HG03064 (cell line): Measurements from ENCODE around the gene FBXO9.

ENCODE experiments used
- ATAC-seq: cut with Tn5 transposase; IDR thresholded peaks from one replicate; pipeline ENCODE4 v1.9.1; 2021; ENCODE audit warnings: low read depth; ENCODE audit not compliant: unreplicated experiment

Gene FBXO9

GRCh38 chr6:53065266-53066076, at the start of gene FBXO9:
Gene FBXO9, plus strand, starts transcription at chr6:53065404. Its CDS starts 386 bp downstream, at chr6:53065790.
- peak; percentile 49 for ATAC-seq

GRCh38 chr6:53015486-53015885, 49.7 kb upstream of the FBXO9 start:
- no peak for ATAC-seq

GRCh38 chr6:53018446-53018845, 46.8 kb upstream of the FBXO9 start:
- no peak for ATAC-seq

GRCh38 chr6:53020005-53020744, 45.0 kb upstream of the FBXO9 start:
- no peak for ATAC-seq

GRCh38 chr6:53023323-53023722, 41.9 kb upstream of the FBXO9 start:
- ATAC-seq = no peak

GRCh38 chr6:53026526-53026925, 38.7 kb upstream of the FBXO9 start:
- no peak for ATAC-seq

- no peak for ATAC-seq
These were observed 38.0 kb upstream of the FBXO9 start for GRCh38 chr6:53027131-53027718.

- ATAC-seq = no peak
These were observed 36.7 kb upstream of the FBXO9 start for GRCh38 chr6:53028467-53028866.

GRCh38 chr6:53029257-53029656, 35.9 kb upstream of the FBXO9 start:
- ATAC-seq = no peak

- no peak for ATAC-seq
These were observed 35.4 kb upstream of the FBXO9 start for GRCh38 chr6:53029761-53030160.

GRCh38 chr6:53031281-53031680, 33.9 kb upstream of the FBXO9 start:
- ATAC-seq = no peak

GRCh38 chr6:53032849-53033248, 32.4 kb upstream of the FBXO9 start:
- ATAC-seq = no peak

- no peak for ATAC-seq
These were observed 31.4 kb upstream of the FBXO9 start for GRCh38 chr6:53033764-53034163.

GRCh38 chr6:53035549-53036213, 29.5 kb upstream of the FBXO9 start:
- no peak for ATAC-seq

GRCh38 chr6:53038141-53038540, 27.1 kb upstream of the FBXO9 start:
- no peak for ATAC-seq

- no peak for ATAC-seq
These were observed 26.6 kb upstream of the FBXO9 start for GRCh38 chr6:53038596-53038995.

GRCh38 chr6:53041356-53041755, 23.8 kb upstream of the FBXO9 start:
- no peak for ATAC-seq

- no peak for ATAC-seq
These were observed 23.1 kb upstream of the FBXO9 start for GRCh38 chr6:53042112-53042511.

- ATAC-seq = no peak
These were observed 21.6 kb upstream of the FBXO9 start for GRCh38 chr6:53043581-53043980.

GRCh38 chr6:53044071-53044470, 21.1 kb upstream of the FBXO9 start:
- no peak for ATAC-seq

- no peak for ATAC-seq
These were observed 20.6 kb upstream of the FBXO9 start for GRCh38 chr6:53044572-53044971.
